Endothelial cell of umbilical vein (primary cell): ENCODE data around the gene DHDH. TPM values are rescaled to one million over a fixed set of nuclear protein-coding genes. Genes with fewer than 3 reads are reported as not detected.

ENCODE experiments used
- BruUV-seq: library from RNA; stranded (reverse); fragments of 400-500 nt; replicated peaks from 2 replicates; lab custom pipeline; 2021; lab: Mats Ljungman, UMichigan
- CTCF ChIA-PET: fragments of 300-600, 350-600 bp; sonication (Branson Sonifier 250); formaldehyde crosslinking; loops from one replicate; lab custom pipeline; 2021; ENCODE audit warnings: antibody characterized with exemption, inconsistent platforms; lab: Charles Lee
- POLR2A ChIA-PET: fragments of 300-600, 350-600 bp; sonication (Branson Sonifier 250); formaldehyde crosslinking; loops from one replicate; lab custom pipeline; 2021; ENCODE audit warnings: antibody characterized with exemption, inconsistent platforms; lab: Charles Lee
- DNase-seq: peaks from one replicate; pipeline ENCODE4 v3.0.0-alpha.2; 2011; ENCODE audit warnings: low read depth, low spot score
- FAIRE-seq: peaks from 2 replicates; lab custom pipeline; 2011; peaks lifted over from hg19 to GRCh38; lab: Jason Lieb, UNC
- H2AFZ ChIP-seq: 2 replicates; pipeline ENCODE4 v1.6.0; 2012; ENCODE audit warnings: low read depth, low read length, control low read depth, inconsistent platforms
- H3K27ac ChIP-seq: 2 replicates; pipeline ENCODE4 v1.5.1; 2011; ENCODE audit warnings: low read depth, mild to moderate bottlenecking, control low read depth, low read length, moderate library complexity; ENCODE audit not compliant: insufficient read depth
- H3K27me3 ChIP-seq, 2 experiments: 2 replicates each; pipeline versions ENCODE4 v1.6.0 to v1.6.1; 2011; ENCODE audit warnings: low read length in 2 of 2, mixed read lengths in 1 of 2; ENCODE audit not compliant: control insufficient read depth in 2 of 2, insufficient read depth in 2 of 2
- H3K36me3 ChIP-seq, 2 experiments: 2 replicates in 1 of 2; 3 replicates in 1 of 2; pipeline ENCODE4 v1.5.1; 2011; ENCODE audit warnings: low read length in 2 of 2, mild to moderate bottlenecking in 1 of 2, moderate library complexity in 1 of 2; ENCODE audit not compliant: control insufficient read depth in 2 of 2, insufficient read depth in 2 of 2; ENCODE audit errors: extremely low read depth in 1 of 2
- H3K4me1 ChIP-seq: 3 replicates; pipeline ENCODE4 v1.5.1; 2011; ENCODE audit warnings: mild to moderate bottlenecking, low read length; ENCODE audit not compliant: control insufficient read depth, insufficient read depth; ENCODE audit errors: extremely low read depth
- H3K4me2 ChIP-seq: 2 replicates; pipeline ENCODE4 v1.6.1; 2011; ENCODE audit warnings: low read length, control low read depth, mixed read lengths; ENCODE audit not compliant: insufficient read depth
- H3K4me3 ChIP-seq, 3 experiments: fragments of 200-600 bp in 1 of 3; sonication (generic), shearing (Covaris generic) in 1 of 3; replicated peaks in 1 of 3; 2 replicates each; pipeline ENCODE4 v1.5.1; 2011 to 2016; ENCODE audit warnings: control low read depth in 3 of 3, low read length in 3 of 3, mild to moderate bottlenecking in 2 of 3, inconsistent platforms in 1 of 3, low read depth in 1 of 3, moderate library complexity in 1 of 3; ENCODE audit not compliant: insufficient read depth in 1 of 3
- H3K79me2 ChIP-seq: 2 replicates; pipeline ENCODE4 v1.6.0; 2012; ENCODE audit warnings: low read length, inconsistent platforms; ENCODE audit not compliant: control insufficient read depth, insufficient read depth
- H3K9ac ChIP-seq: replicated peaks from 2 replicates; pipeline ENCODE3; 2011; ENCODE audit warnings: low read length, control low read depth; ENCODE audit not compliant: insufficient read depth; ENCODE audit errors: extremely low read depth
- H3K9me1 ChIP-seq: replicated peaks from 3 replicates; pipeline ENCODE4 v1.6.0; 2011; ENCODE audit warnings: mild to moderate bottlenecking, low read length; ENCODE audit not compliant: control insufficient read depth, insufficient read depth; ENCODE audit errors: extremely low read depth
- H3K9me3 ChIP-seq: replicated peaks from 2 replicates; pipeline ENCODE4 v1.5.1; 2012; ENCODE audit warnings: low read length, inconsistent platforms; ENCODE audit not compliant: control insufficient read depth, insufficient read depth
- H4K20me1 ChIP-seq: replicated peaks from 2 replicates; pipeline ENCODE3; 2011; ENCODE audit warnings: mild to moderate bottlenecking, low read length; ENCODE audit not compliant: control insufficient read depth, insufficient read depth; ENCODE audit errors: extremely low read depth
- CTCF ChIP-seq, 2 donors: IDR thresholded peaks; 1 replicate in 1 of 2; 2 replicates in 1 of 2; pipeline ENCODE4 v1.5.1; 2011; ENCODE audit warnings: low read length in 2 of 2, mild to moderate bottlenecking in 2 of 2, moderate library complexity in 2 of 2, control low read depth in 1 of 2, inconsistent platforms in 1 of 2, low read depth in 1 of 2; ENCODE audit not compliant: insufficient read depth in 1 of 2; ENCODE audit errors: extremely low read depth in 1 of 2
- EZH2 ChIP-seq: IDR thresholded peaks from 2 replicates; pipeline ENCODE4 v1.6.1; 2012; ENCODE audit warnings: borderline replicate concordance, low read depth, mild to moderate bottlenecking, moderate library complexity, low read length, inconsistent platforms; ENCODE audit not compliant: severe bottlenecking
- FOS ChIP-seq: IDR thresholded peaks from 2 replicates; pipeline ENCODE4 v1.6.1; 2011; ENCODE audit warnings: mild to moderate bottlenecking, low read length, moderate library complexity, borderline replicate concordance; ENCODE audit not compliant: insufficient read depth
- GATA2 ChIP-seq: IDR thresholded peaks from 2 replicates; pipeline ENCODE4 v1.7.0; 2011; ENCODE audit warnings: low read depth, mild to moderate bottlenecking, moderate library complexity, mixed read lengths, low read length; ENCODE audit not compliant: insufficient read length, insufficient read depth
- JUN ChIP-seq: IDR thresholded peaks from 2 replicates; pipeline ENCODE4 v1.6.1; 2011; ENCODE audit warnings: borderline replicate concordance, low read depth; ENCODE audit not compliant: insufficient read length, insufficient read depth
- MAX ChIP-seq: IDR thresholded peaks from 2 replicates; pipeline ENCODE4 v1.6.1; 2011; ENCODE audit not compliant: insufficient read depth, insufficient read length
- MYC ChIP-seq: IDR thresholded peaks from one replicate; pipeline ENCODE4 v1.6.1; 2011; ENCODE audit warnings: mild to moderate bottlenecking, low read depth, low read length
- POLR2A ChIP-seq: IDR thresholded peaks from 2 replicates; pipeline ENCODE4 v1.6.1; 2012; ENCODE audit warnings: low read depth, mild to moderate bottlenecking, control low read depth, low read length
- POLR2AphosphoS5 ChIP-seq: IDR thresholded peaks from 2 replicates; pipeline ENCODE4 v1.6.1; 2012; ENCODE audit warnings: low read depth, mild to moderate bottlenecking, control low read depth, low read length, moderate library complexity; ENCODE audit not compliant: insufficient read depth
- dilution Hi-C: fragments of 300-500 bp; cut with MboI; formaldehyde crosslinking; loops from one replicate; pipeline ENCODE4 v1.15.0; 2019; ENCODE audit warnings: low sequenced_read_pairs; ENCODE audit not compliant: extremely low pct_ligation_motif_present
- intact Hi-C: fragments of 100-400 bp; cut with micrococcal nuclease; formaldehyde crosslinking; loops from one replicate; pipeline ENCODE4 v1.10.0; 2022
- polyA plus RNA-seq, 4 experiments: library from polyadenylated mRNA; depleted of rRNA in 3 of 4; stranded (reverse) in 3 of 4; unstranded in 1 of 4; fragments of >200 nt; gene quantifications; 2 replicates each; pipeline versions ENCODE4 v1.2.1 to v1.2.3, GENCODE V29; 2011 to 2012; ENCODE audit warnings: missing spikeins in 1 of 4
- total RNA-seq: library from RNA; stranded (reverse); gene quantifications from 2 replicates; pipeline ENCODE4 v1.2.3, GENCODE V29; 2021

DHDH gene
- total and polyA plus RNA-seq, 2 donors (not counting 3 experiments of a cell fraction or from before 2014, with no cell fraction given) = not detected

GRCh38 chr19:48918071-48918470 is 15.4 kb upstream of the DHDH start:
- CTCF ChIA-PET = interaction anchor here (1.1 to 1.5 kb wide), 2 partner anchors 17 to 26 kb away, joined by 3 to 4 read pairs; no protein-coding TSS in a partner anchor
- dilution Hi-C loops = no loop called here
- FAIRE-seq = no peak

More at GRCh38 chr19:48918071-48918470, 15.4 kb upstream of the DHDH start:
- Histone ChIP-seq H3K79me2 (no peaks in the 10 kb centered on the region), H4K20me1 (no peaks in the 10 kb centered on the region), H3K9me3 (no peaks in the 10 kb centered on the region), H3K4me1 (no peaks in the 10 kb centered on the region), H3K27ac (no peak overlapping the region), H3K4me3 (no peak overlapping the region), H2AFZ (no peak overlapping the region), H3K9ac (no peak overlapping the region), H3K9me1 (no peaks in the 10 kb centered on the region), H3K36me3 (peaks cover 5 to 41% of the 10 kb centered on the region in 2 experiments), H3K4me2 (no peak overlapping the region), H3K27me3 (no peaks in the 10 kb centered on the region)
- intact Hi-C loops = no loop called here
- DNase-seq = no peak
- no TSS peak for BruUV-seq
- TF ChIP-seq MYC (no peak), POLR2A (no peak), JUN (no peak), FOS (no peak), CTCF (IDR thresholded peaks at IDR 0.05; ENCODE audit: extremely low read depth in 1 of 2, insufficient read depth in 1 of 2, low read depth in 1 of 2, low read length in 2 of 2) (no peak), MAX (no peak), POLR2AphosphoS5 (no peak), GATA2 (no peak), EZH2 (no peak)
- POLR2A ChIA-PET = no interaction called here
